Ovary (tissue), 9 donors: Measurements from ENCODE around the gene SERPINI1. TPM values are rescaled to one million over a fixed set of nuclear protein-coding genes. Genes with fewer than 3 reads are reported as not detected.

Source experiments
- DNase-seq, 5 donors: peaks; one replicate each; pipeline ENCODE4 v3.0.0-alpha.2; 2019 to 2020
- H3K27ac ChIP-seq, 2 donors: fragments of 200-600 bp; one replicate each; pipeline versions ENCODE4 v1.5.1 to v1.8.0; 2019 to 2022
- H3K27me3 ChIP-seq: fragments of 200-600 bp; one replicate; pipeline ENCODE4 v1.8.0; 2022
- H3K36me3 ChIP-seq: fragments of 200-600 bp; sonication (generic); one replicate; pipeline ENCODE4 v1.5.1; 2019
- H3K4me1 ChIP-seq: one replicate; pipeline ENCODE4 v1.8.1; 2013; ENCODE audit warnings: mild to moderate bottlenecking, moderate library complexity; ENCODE audit not compliant: insufficient read depth
- H3K4me3 ChIP-seq: fragments of 200-600 bp; sonication (generic); one replicate; pipeline ENCODE4 v1.5.1; 2017
- H3K9me3 ChIP-seq, 2 donors: fragments of 200-600 bp in 1 of 2; sonication (generic) in 1 of 2; one replicate each; pipeline versions ENCODE4 v1.5.1 to v1.8.1; 2013 to 2019; ENCODE audit warnings: mild to moderate bottlenecking in 1 of 2, moderate library complexity in 1 of 2
- CTCF ChIP-seq, 3 donors: fragments of 450-650 bp in 2 of 3; fragments of 200-600 bp in 1 of 3; IDR thresholded peaks; one replicate each; pipeline versions ENCODE4 v1.5.1 to v1.8.0; 2016 to 2022; ENCODE audit warnings: antibody characterized with exemption in 3 of 3, mild to moderate bottlenecking in 1 of 3
- EP300 ChIP-seq: sonication (generic); formaldehyde crosslinking; IDR thresholded peaks from one replicate; pipeline ENCODE4 v1.6.1; 2017; ENCODE audit warnings: antibody characterized with exemption
- POLR2A ChIP-seq: fragments of 450-650 bp; IDR thresholded peaks from one replicate; pipeline ENCODE4 v1.6.1; 2017; ENCODE audit warnings: antibody characterized with exemption, mild to moderate bottlenecking, moderate library complexity
- WGBS, 3 donors: extraction: QIAGEN DNeasy Blood & Tissue Kit in 1 of 3; methylation state at CpG; one replicate each; pipeline versions ENCODE4 v1.1.5 to v1.1.7; 2013 to 2017; 5-methylcytosine and 5-hydroxymethylcytosine counted together
- intact Hi-C, 4 donors: fragments of 100-400 bp; cut with DNase I; formaldehyde crosslinking; loops; one replicate each; pipeline versions ENCODE4 v1.11.0 to v1.15.1; 2022 to 2023
- polyA plus RNA-seq, 2 donors: library from polyadenylated mRNA; stranded (reverse); fragments of 200-250 nt in 1 of 2; fragments of 350-450 nt in 1 of 2; fragmentation: Illumina TruSeq in 1 of 2; extraction: RNeasy Lipid Tissue Mini Kit (QIAGEN cat#74804) in 1 of 2; gene quantifications; one replicate each; pipeline ENCODE4 v1.2.3, GENCODE V29; 2013 to 2014
- total RNA-seq, 7 donors: library from RNA; depleted of rRNA in 2 of 7; stranded (reverse); fragments of >200 nt in 2 of 7; fragmentation: NEBNext Ultra II Directional in 3 of 7; extraction: Animal tissue kit (Norgen Biotek cat#: 25700) in 3 of 7; gene quantifications; one replicate each; pipeline versions ENCODE4 v1.1.0 to v1.2.4, GENCODE V29; 2016 to 2023
- donor health status: DM: no; HTN: no; CAD: no; lungs with moderate emphysema.
- donor health status: DM: no; HTN: no; CAD: no.
- donor health status: Bipolar disorder and iron deficiency.
- donor health status: DM: yes; HTN: yes; CAD: no.
- donor health status: DM: no; HTN: no; CAD: no.
- donor health status: DM: yes; HTN: yes; CAD: no.

SERPINI1 gene
- total and polyA plus RNA-seq, 9 donors: 1.8 to 11.6 (median 5.0) TPM

DNA sequence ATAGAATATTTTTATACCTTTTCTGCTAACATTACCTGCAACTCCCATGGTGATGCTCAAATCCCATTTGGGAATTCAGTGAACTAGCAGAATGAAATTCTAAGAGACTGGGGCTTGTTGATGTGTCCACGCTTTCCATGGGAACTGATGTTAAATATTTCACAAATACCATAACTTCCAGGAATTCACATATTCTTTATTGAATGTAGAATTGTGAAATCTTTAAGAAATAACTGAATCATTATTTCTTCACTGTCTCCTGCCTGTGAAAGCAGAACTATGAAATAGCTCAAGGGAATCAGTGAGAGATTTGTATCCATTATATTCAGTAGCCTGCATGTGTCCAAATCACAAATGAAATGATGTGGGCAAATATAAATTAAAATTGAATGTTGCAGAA is 130.8 kb downstream of the SERPINI1 start:
- Histone ChIP-seq H3K36me3 (no peaks in the 10 kb centered on the region), H3K4me1 (peaks cover 6% of the 10 kb centered on the region), H3K27ac (no peak overlapping the region), H3K9me3 (no peaks in the 10 kb centered on the region), H3K27me3 (no peaks in the 10 kb centered on the region), H3K4me3 (no peak overlapping the region)
- TF ChIP-seq POLR2A (no peak), EP300 (no peak), CTCF (IDR thresholded peaks at IDR 0.05) (no peak)
- intact Hi-C loops: no loop called here
- 85% methylated on average over 1 of the region's 1 CpG for WGBS, 3 donors
- DNase-seq: no peak

DNA sequence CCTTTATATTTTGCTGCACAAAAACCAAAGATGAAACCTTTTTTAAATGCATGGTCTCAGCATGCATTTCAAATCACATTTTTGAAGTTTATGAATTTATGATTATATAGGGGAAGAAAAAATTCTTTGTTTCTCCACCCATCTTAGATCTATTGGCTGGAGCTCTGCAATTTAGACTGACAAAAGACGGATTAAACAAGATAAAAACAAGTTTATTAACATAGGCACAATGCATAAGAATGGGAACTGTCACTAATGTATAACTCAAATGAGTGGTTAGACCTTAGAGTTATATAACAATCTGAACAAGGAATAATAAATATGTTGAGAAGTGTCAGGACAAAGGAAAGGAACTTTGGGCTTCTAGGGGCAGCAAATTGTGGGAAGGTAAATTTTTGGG is 132.5 kb downstream of the SERPINI1 start:
- TF ChIP-seq POLR2A (no peak), CTCF (IDR thresholded peaks at IDR 0.05) (no peak), EP300 (no peak)
- H3K27me3 ChIP-seq: no peaks in the 10 kb centered on the region
- DNase-seq: no peak
- intact Hi-C loops: no loop called here
- peaks cover 6% of the 10 kb centered on the region for H3K4me1 ChIP-seq
- 80 to 85% (median 80%) methylated on average over 1 of the region's 1 CpG for WGBS, 3 donors
- H3K4me3 ChIP-seq: no peak overlapping the region
- no peak overlapping the region for H3K27ac ChIP-seq
- no peaks in the 10 kb centered on the region for H3K36me3 ChIP-seq
- H3K9me3 ChIP-seq: no peaks in the 10 kb centered on the region

DNA sequence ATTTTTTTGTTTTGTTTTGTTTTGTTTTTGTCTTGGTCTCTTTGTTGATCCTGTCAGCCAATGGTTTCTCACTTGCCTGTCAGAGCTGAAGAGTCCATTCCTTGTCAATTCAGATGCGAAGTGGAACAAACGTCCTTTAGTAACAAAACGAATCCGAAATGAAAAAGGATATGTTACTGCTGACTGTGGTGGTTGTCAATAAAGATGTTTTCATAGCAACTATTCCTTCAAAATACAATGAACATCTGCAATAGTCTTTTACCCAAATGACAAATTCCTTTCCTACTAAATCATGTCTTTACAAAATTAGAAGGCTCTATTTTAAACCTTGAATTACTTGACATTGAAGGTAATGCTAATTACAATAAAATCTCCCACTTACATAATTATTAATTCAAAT is 134.7 kb downstream of the SERPINI1 start:
- no peak for DNase-seq
- H3K27me3 ChIP-seq: no peaks in the 10 kb centered on the region
- no peaks in the 10 kb centered on the region for H3K9me3 ChIP-seq
- no peaks in the 10 kb centered on the region for H3K4me1 ChIP-seq
- no peak overlapping the region for H3K4me3 ChIP-seq
- intact Hi-C loops: no loop called here
- H3K36me3 ChIP-seq: no peaks in the 10 kb centered on the region
- TF ChIP-seq CTCF (IDR thresholded peaks at IDR 0.05) (no peak), EP300 (no peak), POLR2A (no peak)
- H3K27ac ChIP-seq: no peak overlapping the region
- WGBS, 3 donors: 78 to 85% (median 83%) methylated on average over 4 of the region's 4 CpGs

DNA sequence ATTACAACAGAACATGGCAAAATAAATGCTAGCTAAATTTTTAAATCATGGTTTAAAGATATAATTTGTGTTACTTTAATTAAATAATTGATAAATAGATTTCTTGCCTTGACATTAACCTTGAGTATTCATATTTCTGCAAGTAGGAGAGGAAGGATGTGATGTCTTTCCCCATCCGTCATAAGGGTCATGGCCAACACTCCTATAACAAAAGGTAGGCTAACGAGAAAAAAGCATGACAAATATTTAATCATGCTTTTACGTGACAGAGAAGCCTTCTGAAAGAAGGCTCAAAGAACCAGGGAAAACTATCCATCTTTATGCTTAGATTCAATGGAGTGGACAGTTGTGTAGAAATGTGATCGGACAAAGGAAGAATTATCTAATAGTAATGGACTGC is 135.2 kb downstream of the SERPINI1 start:
- 84 to 89% (median 88%) methylated on average over 4 of the region's 4 CpGs for WGBS, 3 donors
- DNase-seq: no peak
- Histone ChIP-seq H3K4me3 (no peak overlapping the region), H3K27me3 (no peaks in the 10 kb centered on the region), H3K36me3 (no peaks in the 10 kb centered on the region), H3K4me1 (no peaks in the 10 kb centered on the region), H3K9me3 (no peaks in the 10 kb centered on the region), H3K27ac (no peak overlapping the region)
- intact Hi-C loops: no loop called here
- TF ChIP-seq EP300: no peak
- TF ChIP-seq POLR2A: no peak
- TF ChIP-seq CTCF (IDR thresholded peaks at IDR 0.05): no peak

DNA sequence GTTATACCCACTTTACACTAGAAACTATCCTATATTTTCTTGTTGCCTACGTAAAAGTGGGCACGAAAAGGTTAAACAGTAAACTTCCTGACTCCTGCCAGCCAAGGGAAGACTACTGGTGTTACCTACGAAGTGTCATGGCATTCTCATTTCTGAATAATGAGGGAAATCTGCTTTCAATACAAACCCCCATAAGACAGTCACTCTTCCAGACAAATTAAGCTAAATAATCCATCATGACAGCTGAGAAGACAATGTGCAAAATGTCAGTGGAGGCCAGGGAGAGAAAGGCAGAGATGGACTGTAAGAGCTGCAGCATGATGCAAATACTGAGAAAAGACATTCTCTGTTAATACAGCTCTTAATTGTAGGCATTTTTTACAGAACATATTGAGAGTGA is 136.5 kb downstream of the SERPINI1 start:
- intact Hi-C loops: no loop called here
- TF ChIP-seq EP300 (no peak), CTCF (IDR thresholded peaks at IDR 0.05) (no peak), POLR2A (no peak)
- 85 to 87% (median 87%) methylated on average over 3 of the region's 3 CpGs for WGBS, 3 donors
- no peak for DNase-seq
- Histone ChIP-seq H3K9me3 (no peaks in the 10 kb centered on the region), H3K4me3 (no peak overlapping the region), H3K27me3 (no peaks in the 10 kb centered on the region), H3K36me3 (no peaks in the 10 kb centered on the region), H3K27ac (no peak overlapping the region), H3K4me1 (no peaks in the 10 kb centered on the region)
